GM13977 (cell line): Measurements from ENCODE around the gene CABLES1.

ENCODE experiments used
- DNase-seq: peaks from one replicate; pipeline ENCODE4 v3.0.0; 2012; ENCODE audit warnings: low spot score
- CTCF ChIP-seq: IDR thresholded peaks from 2 replicates; pipeline ENCODE4 v1.5.1; 2012; ENCODE audit warnings: mild to moderate bottlenecking, control low read depth; ENCODE audit not compliant: insufficient read depth; ENCODE audit errors: extremely low read depth, missing control alignments
- in situ Hi-C: fragments of 300-500 bp; cut with MboI; formaldehyde crosslinking; loops from one replicate; pipeline ENCODE4 v1.12.0; 2022; ENCODE audit warnings: low sequenced_read_pairs, low pct_unique_long_range_greater_than_20kb, mixed read lengths, inconsistent platforms; ENCODE audit not compliant: unreplicated experiment

Gene CABLES1

GRCh38 chr18:23148382-23148781, 13.1 kb downstream of the CABLES1 start:
- DNase-seq: no peak
- no peak for TF ChIP-seq CTCF
- in situ Hi-C loops: no loop called here

GRCh38 chr18:23149570-23149969, 14.3 kb downstream of the CABLES1 start:
- TF ChIP-seq CTCF: no peak
- in situ Hi-C loops: no loop called here
- no peak for DNase-seq

GRCh38 chr18:23151414-23152099, 16.3 kb downstream of the CABLES1 start:
- DNase-seq: no peak
- TF ChIP-seq CTCF: no peak
- in situ Hi-C loops: no loop called here

- TF ChIP-seq CTCF: no peak
- in situ Hi-C loops: no loop called here
- no peak for DNase-seq
Measured at GRCh38 chr18:23154030-23154429, 18.7 kb downstream of the CABLES1 start.

- in situ Hi-C loops: no loop called here
- no peak for TF ChIP-seq CTCF
Measured at GRCh38 chr18:23154823-23155500, 19.7 kb downstream of the CABLES1 start.

GRCh38 chr18:23155537-23155936, 20.3 kb downstream of the CABLES1 start:
- TF ChIP-seq CTCF: no peak
- DNase-seq: no peak
- in situ Hi-C loops: no loop called here

More at GRCh38 chr18:23154823-23155500, 19.7 kb downstream of the CABLES1 start:
- no peak for DNase-seq
